ENCODE results near the gene CCL4L2. TPM values are rescaled to one million over a fixed set of nuclear protein-coding genes. Genes with fewer than 3 reads are reported as not detected.
A peak's percentile ranks its signal among the peaks of the same experiment; 100 is the strongest.
"Not testable (repeated sequence)": the region's sequence is repeated elsewhere in the genome, so short reads cannot be mapped to it uniquely, and the experiment has no call there.

The CCL4L2 gene
- total RNA-seq, 1 donor from 2014 or later, result not detected

DNA sequence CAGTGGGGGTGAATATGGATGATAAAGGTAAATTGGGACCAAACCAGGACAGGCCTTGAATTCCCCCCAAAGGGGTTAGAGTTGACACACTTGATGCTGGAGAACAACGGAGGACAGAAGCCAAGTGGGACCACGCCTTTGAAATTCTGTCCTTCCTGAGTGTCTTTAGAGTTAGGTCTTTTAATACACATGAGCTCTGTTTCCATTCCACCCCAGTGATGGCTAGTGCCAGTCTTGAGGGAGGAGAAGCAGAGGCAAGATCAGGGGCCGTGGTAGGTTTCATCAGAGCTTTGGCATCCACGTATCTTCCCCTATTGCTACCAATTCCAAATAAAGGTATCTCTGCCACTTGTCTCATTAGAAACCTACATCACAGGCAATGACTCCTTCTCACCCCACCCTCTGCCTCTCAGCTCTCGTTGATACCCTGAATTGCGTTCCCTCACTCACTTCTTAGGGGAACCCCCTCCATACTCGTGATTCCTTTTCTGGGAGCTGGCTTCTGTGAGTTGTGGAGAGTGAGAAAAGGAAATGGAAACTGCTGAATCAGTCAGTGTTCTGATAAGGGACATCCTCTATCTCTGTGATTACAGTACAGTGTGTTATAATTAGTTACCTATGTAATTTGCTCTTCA lies 11.9 kb upstream of the CCL4L2 start:
- DNase-seq (ENCODE audit: extremely low spot score, unreplicated experiment), result peak; percentile 78
- Mint-ChIP-seq H3K27ac (ENCODE audit: unreplicated experiment) (no peak overlapping the region), H3K27me3 (ENCODE audit: unreplicated experiment) (peaks cover 48% of the 10 kb centered on the region), H3K36me3 (ENCODE audit: unreplicated experiment) (no peaks in the 10 kb centered on the region), H3K4me3 (ENCODE audit: unreplicated experiment) (no peak overlapping the region), H3K4me1 (ENCODE audit: unreplicated experiment) (no peaks in the 10 kb centered on the region), H3K9me3 (ENCODE audit: unreplicated experiment) (no peaks in the 10 kb centered on the region)
- TF ChIP-seq, protein P1, sequence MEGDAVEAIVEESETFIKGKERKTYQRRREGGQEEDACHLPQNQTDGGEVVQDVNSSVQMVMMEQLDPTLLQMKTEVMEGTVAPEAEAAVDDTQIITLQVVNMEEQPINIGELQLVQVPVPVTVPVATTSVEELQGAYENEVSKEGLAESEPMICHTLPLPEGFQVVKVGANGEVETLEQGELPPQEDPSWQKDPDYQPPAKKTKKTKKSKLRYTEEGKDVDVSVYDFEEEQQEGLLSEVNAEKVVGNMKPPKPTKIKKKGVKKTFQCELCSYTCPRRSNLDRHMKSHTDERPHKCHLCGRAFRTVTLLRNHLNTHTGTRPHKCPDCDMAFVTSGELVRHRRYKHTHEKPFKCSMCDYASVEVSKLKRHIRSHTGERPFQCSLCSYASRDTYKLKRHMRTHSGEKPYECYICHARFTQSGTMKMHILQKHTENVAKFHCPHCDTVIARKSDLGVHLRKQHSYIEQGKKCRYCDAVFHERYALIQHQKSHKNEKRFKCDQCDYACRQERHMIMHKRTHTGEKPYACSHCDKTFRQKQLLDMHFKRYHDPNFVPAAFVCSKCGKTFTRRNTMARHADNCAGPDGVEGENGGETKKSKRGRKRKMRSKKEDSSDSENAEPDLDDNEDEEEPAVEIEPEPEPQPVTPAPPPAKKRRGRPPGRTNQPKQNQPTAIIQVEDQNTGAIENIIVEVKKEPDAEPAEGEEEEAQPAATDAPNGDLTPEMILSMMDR (IDR thresholded peaks at IDR 0.05), result no peak

DNA sequence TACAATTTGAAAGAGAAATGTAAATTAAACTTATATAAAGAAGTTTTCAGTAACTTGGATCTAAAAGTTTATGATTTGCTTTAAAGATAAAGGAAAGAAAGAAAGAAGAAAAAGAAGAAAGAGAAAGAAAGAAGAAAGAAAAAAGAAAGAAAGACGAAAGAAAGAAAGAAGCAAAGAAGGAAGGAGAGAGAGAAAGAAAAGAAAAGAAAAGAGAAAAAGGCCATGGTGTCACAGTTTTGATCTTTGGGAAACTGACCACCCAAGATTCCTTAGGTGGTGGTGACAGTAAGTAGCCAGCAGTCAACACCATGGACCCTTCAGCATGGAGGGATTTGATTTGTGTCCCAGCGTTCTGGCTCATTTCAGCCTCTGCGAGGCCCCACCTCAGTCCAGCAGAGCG lies 9.8 kb upstream of the CCL4L2 start:
- peaks cover 39% of the 10 kb centered on the region for H3K27me3 Mint-ChIP-seq (ENCODE audit: unreplicated experiment)
- DNase-seq (ENCODE audit: extremely low spot score, unreplicated experiment); H3K9me3 Mint-ChIP-seq (ENCODE audit: unreplicated experiment); H3K36me3 Mint-ChIP-seq (ENCODE audit: unreplicated experiment); H3K4me1 Mint-ChIP-seq (ENCODE audit: unreplicated experiment); H3K27ac Mint-ChIP-seq (ENCODE audit: unreplicated experiment); H3K4me3 Mint-ChIP-seq (ENCODE audit: unreplicated experiment): not testable (repeated sequence)

DNA sequence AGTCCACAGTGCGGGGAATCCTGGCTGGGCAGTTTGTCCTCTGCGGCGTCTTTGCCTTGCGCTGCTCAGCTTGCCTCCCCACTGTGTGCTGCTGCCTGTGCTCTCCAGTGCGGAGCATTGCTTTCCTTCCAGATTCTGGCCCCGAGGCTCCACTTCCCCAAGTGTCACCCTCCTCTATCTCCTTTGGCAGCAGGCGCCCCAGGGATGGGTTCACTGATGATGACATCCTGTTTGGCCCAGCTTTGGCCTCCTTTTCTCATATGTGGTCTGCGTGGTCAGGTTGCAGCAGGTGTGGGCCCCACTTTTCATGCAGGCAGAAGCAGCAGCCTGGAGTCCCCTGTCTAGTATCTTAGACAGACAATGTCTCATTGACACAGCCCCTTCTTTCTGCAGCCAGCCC lies 9.4 kb upstream of the CCL4L2 start:
- H3K36me3 Mint-ChIP-seq (ENCODE audit: unreplicated experiment); H3K4me3 Mint-ChIP-seq (ENCODE audit: unreplicated experiment); H3K9me3 Mint-ChIP-seq (ENCODE audit: unreplicated experiment); H3K27ac Mint-ChIP-seq (ENCODE audit: unreplicated experiment); H3K4me1 Mint-ChIP-seq (ENCODE audit: unreplicated experiment); DNase-seq (ENCODE audit: extremely low spot score, unreplicated experiment): not testable (repeated sequence)
- peaks cover 38% of the 10 kb centered on the region for H3K27me3 Mint-ChIP-seq (ENCODE audit: unreplicated experiment)

DNA sequence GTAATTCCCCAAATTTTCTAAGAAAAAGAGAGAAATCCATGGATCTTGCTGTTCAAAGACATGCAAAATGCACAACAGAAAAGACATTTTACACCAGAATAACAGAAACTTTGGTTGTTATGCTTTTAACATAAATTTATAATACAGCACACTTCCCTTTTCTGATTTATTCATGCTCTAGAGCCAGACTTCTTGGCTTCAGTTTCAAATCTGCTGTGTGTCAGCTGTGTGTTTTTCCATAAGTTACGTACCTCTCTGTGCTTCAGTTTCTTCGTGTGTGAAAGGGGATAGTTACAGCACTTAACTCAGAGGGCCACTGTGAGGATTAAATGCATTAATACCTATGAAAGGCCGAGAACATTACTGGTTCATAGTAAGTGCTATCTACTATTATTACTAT lies 7.5 kb upstream of the CCL4L2 start:
- no peak for DNase-seq (ENCODE audit: extremely low spot score, unreplicated experiment)
- Mint-ChIP-seq H3K4me3 (ENCODE audit: unreplicated experiment) (no peak overlapping the region), H3K27me3 (ENCODE audit: unreplicated experiment) (peaks cover 39% of the 10 kb centered on the region), H3K4me1 (ENCODE audit: unreplicated experiment) (no peaks in the 10 kb centered on the region), H3K27ac (ENCODE audit: unreplicated experiment) (no peak overlapping the region), H3K9me3 (ENCODE audit: unreplicated experiment) (no peaks in the 10 kb centered on the region), H3K36me3 (ENCODE audit: unreplicated experiment) (no peaks in the 10 kb centered on the region)
- TF ChIP-seq, protein P1 (IDR thresholded peaks at IDR 0.05), result no peak

DNA sequence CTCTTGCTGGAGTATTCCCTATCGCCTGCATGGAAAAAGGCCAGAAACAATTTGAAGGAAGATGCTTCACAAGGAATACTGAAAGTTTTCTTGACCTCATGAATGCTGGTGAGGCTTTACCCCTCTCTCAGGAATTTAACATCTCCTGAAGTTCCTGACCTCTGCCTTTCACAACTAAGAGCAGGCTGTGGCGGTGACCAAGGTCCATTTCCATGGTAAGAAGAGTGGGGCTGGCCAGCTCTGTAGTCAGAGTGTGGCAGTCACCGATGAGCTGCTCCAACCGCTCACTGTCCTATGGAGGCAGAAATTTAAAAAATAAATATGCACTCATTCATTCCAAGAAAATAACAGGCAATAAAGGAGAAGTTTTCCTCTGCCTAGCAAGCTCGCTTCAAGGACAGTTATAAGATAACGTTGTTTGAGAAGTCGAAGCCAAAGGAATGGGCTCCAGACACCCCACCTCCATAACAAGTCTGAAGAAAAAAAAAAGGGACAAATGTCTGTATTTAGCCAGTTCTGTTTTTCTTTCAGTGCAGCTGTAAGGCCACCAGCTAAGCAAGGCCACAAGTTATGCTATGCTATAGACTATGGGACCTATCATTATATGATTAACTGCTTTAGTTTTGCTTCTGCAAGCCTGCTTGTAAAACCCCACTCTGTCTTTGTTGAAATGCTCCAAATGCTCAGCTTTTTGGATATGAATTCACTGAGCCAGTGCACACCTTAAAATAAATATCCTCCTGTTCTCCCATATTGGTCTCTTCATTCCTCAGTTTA lies 6.0 kb upstream of the CCL4L2 start:
- no peak for DNase-seq (ENCODE audit: extremely low spot score, unreplicated experiment)
- Mint-ChIP-seq H3K36me3 (ENCODE audit: unreplicated experiment) (no peaks in the 10 kb centered on the region), H3K27me3 (ENCODE audit: unreplicated experiment) (peaks cover 31% of the 10 kb centered on the region), H3K27ac (ENCODE audit: unreplicated experiment) (no peak overlapping the region), H3K4me3 (ENCODE audit: unreplicated experiment) (no peak overlapping the region), H3K9me3 (ENCODE audit: unreplicated experiment) (no peaks in the 10 kb centered on the region), H3K4me1 (ENCODE audit: unreplicated experiment) (no peaks in the 10 kb centered on the region)
- TF ChIP-seq, protein P1 (IDR thresholded peaks at IDR 0.05), result no peak

All from osteocyte (in vitro differentiated cells).